Inflammatory macrophage (primary cell): ENCODE results near the gene SLC1A4.
A peak's percentile ranks its signal among the peaks of the same experiment; 100 is the strongest.
"Not testable (repeated sequence)": the region's sequence is repeated elsewhere in the genome, so short reads cannot be mapped to it uniquely, and the experiment has no call there.

ENCODE experiments used
- DNase-seq, 2 donors: peaks; one replicate each; pipeline ENCODE4 v3.0.0-alpha.2; 2020 to 2022

The SLC1A4 gene

GRCh38 chr2:64966017-64966416 is 23.2 kb upstream of the SLC1A4 start:
- DNase-seq = no peak

- no peak for DNase-seq
These were observed 22.4 kb upstream of the SLC1A4 start for GRCh38 chr2:64966839-64967238.

GRCh38 chr2:64967601-64968000 is 21.6 kb upstream of the SLC1A4 start:
- no peak for DNase-seq

GRCh38 chr2:64969086-64969485 is 20.1 kb upstream of the SLC1A4 start:
- DNase-seq = not testable (repeated sequence)

- DNase-seq = no peak
These were observed 18.7 kb upstream of the SLC1A4 start for GRCh38 chr2:64970495-64970894.

- no peak for DNase-seq
These were observed 16.8 kb upstream of the SLC1A4 start for GRCh38 chr2:64972426-64972825.

- DNase-seq = no peak
These were observed 16.3 kb upstream of the SLC1A4 start for GRCh38 chr2:64972876-64973275.

- peak; percentile 10 to 54 for DNase-seq
These were observed 13.9 kb upstream of the SLC1A4 start for GRCh38 chr2:64975232-64975821.

- no peak for DNase-seq
These were observed 12.9 kb upstream of the SLC1A4 start for GRCh38 chr2:64976276-64976675.

- peak; percentile 52 to 72 for DNase-seq
These were observed 10.5 kb upstream of the SLC1A4 start for GRCh38 chr2:64978514-64979268.

- DNase-seq = no peak
These were observed 9.5 kb upstream of the SLC1A4 start for GRCh38 chr2:64979744-64980143.

- peak; percentile 71 to 74 for DNase-seq
These were observed 9.0 kb upstream of the SLC1A4 start for GRCh38 chr2:64980183-64980582.

GRCh38 chr2:64982311-64982857 is 6.8 kb upstream of the SLC1A4 start:
- no peak for DNase-seq

- no peak for DNase-seq
These were observed 6.3 kb upstream of the SLC1A4 start for GRCh38 chr2:64982932-64983331.

GRCh38 chr2:64985447-64985846 is 3.8 kb upstream of the SLC1A4 start:
- DNase-seq = no peak

GRCh38 chr2:64987001-64987955 is 1.9 kb upstream of the SLC1A4 start:
- no peak for DNase-seq

- DNase-seq = peak; percentile 78 to 87
These were observed 1.2 kb upstream of the SLC1A4 start for GRCh38 chr2:64987956-64988419.

- DNase-seq = no peak
These were observed 626 bp upstream of the SLC1A4 start for GRCh38 chr2:64988420-64989125.

GRCh38 chr2:64989982-64990614 is 899 bp downstream of the SLC1A4 start:
- peak; percentile 30 to 51 for DNase-seq

GRCh38 chr2:64990876-64991275 is 1.7 kb downstream of the SLC1A4 start:
- peak in 1 of 2 donors; percentile 32 for DNase-seq

- DNase-seq = no peak
These were observed 3.0 kb downstream of the SLC1A4 start for GRCh38 chr2:64992218-64992617.

GRCh38 chr2:64992990-64993389 is 3.8 kb downstream of the SLC1A4 start:
- DNase-seq = no peak
